BJ (cell line): ENCODE results near the gene COMMD3. TPM values are rescaled to one million over a fixed set of nuclear protein-coding genes. Genes with fewer than 3 reads are reported as not detected.

Source experiments
- CTCF ChIA-PET: fragments of 350-600 bp; formaldehyde crosslinking; extraction: SDS; loops from one replicate; lab custom pipeline; 2021; ENCODE audit warnings: antibody characterized with exemption, inconsistent platforms; lab: Yijun Ruan, JAX
- POLR2A ChIA-PET: fragments of 300-600 bp; sonication (Branson Sonifier 250); formaldehyde crosslinking; extraction: SDS; loops from one replicate; lab custom pipeline; 2021; ENCODE audit warnings: antibody characterized with exemption; lab: Charles Lee
- DNase-seq: peaks from one replicate; pipeline ENCODE4 v3.0.0-alpha.2; 2011; ENCODE audit warnings: low read depth
- H3K27me3 ChIP-seq: 2 replicates; pipeline ENCODE4 v1.6.0; 2011; ENCODE audit warnings: low read length; ENCODE audit not compliant: control insufficient read depth, insufficient read depth
- H3K36me3 ChIP-seq: 2 replicates; pipeline ENCODE4 v1.5.1; 2011; ENCODE audit warnings: low read length; ENCODE audit not compliant: control insufficient read depth, insufficient read depth
- H3K4me3 ChIP-seq: 2 replicates; pipeline ENCODE4 v1.5.1; 2011; ENCODE audit warnings: low read depth, mild to moderate bottlenecking, control low read depth, low read length
- CTCF ChIP-seq: IDR thresholded peaks from 2 replicates; pipeline ENCODE4 v1.5.1; 2011; ENCODE audit warnings: low read depth, mild to moderate bottlenecking, control low read depth, inconsistent platforms, low read length, moderate library complexity; ENCODE audit not compliant: insufficient read depth
- polyA plus RNA-seq: library from polyadenylated mRNA; depleted of rRNA; stranded (reverse); fragments of >200 nt; gene quantifications from 2 replicates; pipeline ENCODE4 v1.2.3, GENCODE V29; 2011

Gene COMMD3
- polyA plus RNA-seq, 1 experiment, result 20.9 TPM

- H3K36me3 ChIP-seq, result no peaks in the 10 kb centered on the region
- no peak for TF ChIP-seq CTCF
- no peaks in the 10 kb centered on the region for H3K27me3 ChIP-seq
- ChIA-PET CTCF (no interaction called here), POLR2A (no interaction called here)
- no peak overlapping the region for H3K4me3 ChIP-seq
- DNase-seq, result no peak
These were observed 49.7 kb downstream of the COMMD3 start for GRCh38 chr10:22365644-22366434.

- no peak overlapping the region for H3K4me3 ChIP-seq
- DNase-seq, result no peak
- no peak for TF ChIP-seq CTCF
- H3K27me3 ChIP-seq, result no peaks in the 10 kb centered on the region
- POLR2A ChIA-PET, result no interaction called here
- CTCF ChIA-PET, result interaction anchor here (0.7 kb wide), 1 partner anchor 23 kb away, joined by 3 read pairs; no protein-coding TSS in a partner anchor
- H3K36me3 ChIP-seq, result no peaks in the 10 kb centered on the region
These were observed 50.2 kb downstream of the COMMD3 start for GRCh38 chr10:22366435-22366703.

GRCh38 chr10:22366771-22367170 is 50.6 kb downstream of the COMMD3 start:
- TF ChIP-seq CTCF, result no peak
- POLR2A ChIA-PET, result no interaction called here
- H3K27me3 ChIP-seq, result no peaks in the 10 kb centered on the region
- H3K36me3 ChIP-seq, result no peaks in the 10 kb centered on the region
- CTCF ChIA-PET, result interaction anchor here (0.7 kb wide), 1 partner anchor 24 kb away, joined by 3 read pairs; no protein-coding TSS in a partner anchor
- H3K4me3 ChIP-seq, result no peak overlapping the region
- DNase-seq, result no peak

GRCh38 chr10:22367471-22367870 is 51.3 kb downstream of the COMMD3 start:
- Histone ChIP-seq H3K4me3 (no peak overlapping the region), H3K27me3 (no peaks in the 10 kb centered on the region), H3K36me3 (no peaks in the 10 kb centered on the region)
- ChIA-PET POLR2A (no interaction called here), CTCF (no interaction called here)
- DNase-seq, result no peak
- TF ChIP-seq CTCF, result no peak

- CTCF ChIA-PET, result no interaction called here
- POLR2A ChIA-PET, result no interaction called here
These were observed 52.2 kb downstream of the COMMD3 start for GRCh38 chr10:22368402-22368801.

More at GRCh38 chr10:22368402-22368801, 52.2 kb downstream of the COMMD3 start:
- no peak overlapping the region for H3K4me3 ChIP-seq
- H3K36me3 ChIP-seq, result no peaks in the 10 kb centered on the region
- DNase-seq, result no peak
- no peak for TF ChIP-seq CTCF
- H3K27me3 ChIP-seq, result no peaks in the 10 kb centered on the region
